HG03066 (cell line): ENCODE data around the gene PCARE.
A peak's percentile ranks its signal among the peaks of the same experiment; 100 is the strongest.
"Not testable (repeated sequence)": the region's sequence is repeated elsewhere in the genome, so short reads cannot be mapped to it uniquely, and the experiment has no call there.

Source experiments
- ATAC-seq: cut with Tn5 transposase; IDR thresholded peaks from one replicate; pipeline ENCODE4 v1.9.1; 2021; ENCODE audit warnings: low read depth; ENCODE audit not compliant: unreplicated experiment

PCARE gene

DNA sequence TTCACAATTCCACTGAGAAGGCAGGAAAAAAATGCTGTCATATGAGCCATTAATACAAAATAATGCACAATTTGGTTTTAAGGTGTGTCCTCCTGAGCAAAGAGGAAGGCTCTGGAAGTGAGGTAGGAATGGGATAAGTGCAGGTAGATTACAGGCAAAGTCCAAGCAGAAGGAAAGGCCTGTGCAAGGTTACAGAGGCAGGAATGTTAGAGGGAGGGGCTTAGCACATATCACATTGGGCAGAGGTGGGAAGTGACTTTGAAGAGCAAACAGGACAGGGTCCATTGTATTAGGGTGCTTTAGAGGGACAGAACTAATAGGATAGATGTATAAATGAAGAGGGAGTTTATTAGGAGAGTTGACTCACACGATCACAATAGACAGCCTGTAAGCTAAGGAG is 26.2 kb upstream of the PCARE start:
- ATAC-seq = no peak

GRCh38 chr2:29097569-29097968 is 23.2 kb upstream of the PCARE start:
- ATAC-seq = no peak

- no peak for ATAC-seq
Measured at GRCh38 chr2:29096969-29097368, 22.6 kb upstream of the PCARE start.

GRCh38 chr2:29090311-29090710 is 16.0 kb upstream of the PCARE start:
- ATAC-seq = not testable (repeated sequence)

- ATAC-seq = no peak
Measured at GRCh38 chr2:29084554-29084953, 10.2 kb upstream of the PCARE start.

DNA sequence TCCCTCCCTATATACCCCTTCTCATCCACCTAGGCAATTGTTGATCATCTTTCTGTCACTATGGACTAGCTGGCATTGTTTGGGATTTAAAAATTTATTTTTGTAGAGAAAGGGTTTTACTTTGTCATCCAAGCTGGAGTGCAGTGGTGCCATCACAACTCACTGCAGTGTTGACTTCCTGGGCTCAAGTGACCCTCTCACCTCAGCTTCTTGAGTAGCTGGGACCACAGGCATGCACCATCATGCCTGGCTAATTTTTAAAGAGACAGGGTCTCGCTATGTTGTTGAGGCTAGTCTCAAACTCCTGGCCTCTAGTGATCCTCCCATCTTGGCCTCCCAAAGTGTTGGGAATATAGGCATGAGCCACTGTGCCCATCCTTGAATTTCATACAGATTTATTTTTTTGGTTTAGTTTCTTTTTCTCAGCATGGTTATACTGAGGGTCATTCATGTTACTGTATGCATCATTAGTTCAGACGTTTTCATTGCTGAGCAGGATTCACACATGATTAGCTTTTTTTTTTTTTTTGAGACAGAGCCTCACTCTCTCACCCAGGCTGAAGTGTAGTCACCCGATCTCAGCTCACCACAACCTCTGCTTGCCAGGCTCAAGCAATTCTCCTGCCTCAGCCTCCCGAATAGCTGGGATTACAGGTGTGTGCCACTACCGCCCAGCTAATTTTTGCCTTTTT is 8.6 kb upstream of the PCARE start:
- peak; percentile 72 for ATAC-seq

DNA sequence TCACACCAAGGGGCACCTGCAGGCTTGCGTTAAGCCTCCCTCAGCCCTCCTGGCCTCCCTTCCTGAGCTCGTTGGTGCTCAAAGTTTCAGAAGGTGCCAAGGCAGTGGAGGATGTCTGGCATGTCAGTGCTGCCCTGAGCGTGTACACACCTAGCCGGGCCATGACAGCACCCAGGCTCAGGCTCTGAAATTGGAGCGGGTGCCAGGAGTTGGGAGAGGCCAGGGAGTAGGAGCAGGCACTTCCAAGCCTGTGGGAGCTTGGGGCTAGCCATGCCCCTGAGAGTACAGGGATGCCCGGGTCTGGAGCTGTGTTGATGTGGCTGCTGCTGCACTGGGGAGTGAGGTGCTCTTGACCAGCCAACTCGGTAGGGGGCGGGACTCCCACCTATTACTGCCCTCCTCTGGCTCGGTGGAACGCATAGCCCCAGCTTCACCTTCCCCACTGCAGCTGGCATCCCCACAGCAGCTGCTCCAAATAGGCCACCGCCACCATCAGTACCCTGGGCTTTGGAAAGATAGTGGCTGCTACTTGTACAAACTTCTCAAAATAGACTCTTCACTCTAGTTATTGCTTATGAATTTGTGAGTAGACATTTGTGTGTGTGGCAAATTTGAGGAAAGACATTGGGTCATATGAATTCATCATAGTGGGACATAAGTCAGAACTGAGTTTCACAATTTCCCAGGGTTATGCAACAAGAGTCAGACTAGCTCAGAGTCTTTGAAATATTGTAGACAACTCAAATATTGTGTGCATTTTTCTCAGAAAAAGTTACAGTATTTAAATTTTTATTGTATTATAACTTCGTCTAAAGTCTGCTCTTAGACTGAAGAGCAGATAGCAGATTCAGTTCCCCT is 6.8 kb upstream of the PCARE start:
- ATAC-seq = no peak

- ATAC-seq = no peak
Measured at GRCh38 chr2:29079887-29080286, 5.6 kb upstream of the PCARE start.

GRCh38 chr2:29075894-29076705 is 1.8 kb upstream of the PCARE start:
- no peak for ATAC-seq

DNA sequence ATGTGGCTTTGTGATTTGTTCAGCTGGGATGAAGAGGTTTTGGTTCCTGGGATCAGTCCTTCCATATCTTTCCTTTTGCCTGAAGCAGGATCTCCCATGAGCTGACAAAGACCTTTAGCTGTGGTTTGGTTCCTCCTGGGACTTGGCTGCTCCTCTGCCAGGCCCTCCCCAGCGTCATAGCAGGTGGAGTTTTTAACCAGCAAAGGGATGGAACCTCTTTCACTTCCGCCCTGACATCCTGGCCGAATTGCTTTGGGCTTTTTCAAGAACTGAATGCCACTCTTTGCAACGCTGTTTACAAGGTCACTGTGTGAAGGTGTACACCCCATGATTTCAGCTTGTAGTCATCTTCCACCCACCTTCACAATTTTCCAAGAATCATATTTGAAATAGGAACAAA is 390 bp downstream of the PCARE start:
- no peak for ATAC-seq

DNA sequence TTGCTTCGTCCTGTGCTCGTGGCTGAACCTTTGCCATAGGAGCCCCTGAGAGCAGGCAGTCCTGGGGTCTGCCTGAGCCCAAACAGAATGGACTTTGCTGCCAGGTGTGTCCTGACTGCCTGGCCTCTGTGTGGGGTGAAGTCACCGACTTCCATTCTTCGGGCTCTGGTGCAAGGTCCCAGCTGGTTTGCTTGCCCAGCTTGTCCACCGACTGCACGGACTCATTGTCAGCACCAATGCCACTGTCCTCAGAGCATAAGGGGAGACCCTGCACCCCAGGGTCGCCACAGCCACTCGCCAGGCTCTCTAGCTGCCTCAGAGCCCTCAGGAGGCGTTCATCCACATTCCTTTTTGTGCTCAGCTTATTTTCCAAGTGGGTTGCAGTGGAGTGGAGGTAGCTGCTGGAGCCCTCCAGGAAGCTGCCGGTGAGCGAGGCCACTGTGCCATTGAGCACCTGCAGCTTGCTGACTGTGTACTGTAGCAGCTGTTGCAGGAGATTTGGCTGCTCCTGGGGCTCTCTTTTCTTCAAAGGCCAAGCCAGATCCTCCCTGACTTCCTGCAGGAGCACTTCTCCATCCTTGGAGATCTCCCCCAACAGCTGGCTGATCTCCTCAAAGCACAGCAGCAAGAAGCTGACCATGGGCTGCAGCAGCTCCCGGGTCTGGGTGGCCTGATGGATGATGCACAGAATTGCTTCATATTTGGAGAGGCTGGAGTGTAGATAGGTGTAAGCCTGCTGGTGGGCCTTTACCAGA is 1.2 kb downstream of the PCARE start:
- no peak for ATAC-seq

GRCh38 chr2:29072251-29072650 is 2.1 kb downstream of the PCARE start:
- ATAC-seq = no peak

GRCh38 chr2:29071032-29071975 is 3.0 kb downstream of the PCARE start:
- no peak for ATAC-seq

DNA sequence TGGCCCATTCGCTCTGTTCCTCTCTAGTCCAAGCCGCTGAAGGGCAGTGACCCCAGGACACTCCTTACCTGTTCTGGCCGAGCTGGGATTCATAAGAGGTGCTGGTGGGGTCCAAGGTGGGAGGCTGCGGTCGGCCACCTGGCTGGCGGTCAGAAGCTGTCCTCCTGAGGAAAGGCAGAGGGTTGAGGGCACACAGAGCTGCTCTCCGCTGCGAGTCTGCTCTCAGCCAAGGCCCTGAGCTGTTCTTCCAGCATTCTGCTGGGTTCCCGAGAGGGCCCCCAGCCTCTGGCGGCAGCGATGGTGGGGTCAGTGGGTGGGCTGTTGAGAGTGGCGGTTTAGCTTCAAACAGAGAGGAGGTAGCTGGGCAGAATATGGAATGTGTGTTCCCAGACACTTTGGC is 3.8 kb downstream of the PCARE start:
- no peak for ATAC-seq

DNA sequence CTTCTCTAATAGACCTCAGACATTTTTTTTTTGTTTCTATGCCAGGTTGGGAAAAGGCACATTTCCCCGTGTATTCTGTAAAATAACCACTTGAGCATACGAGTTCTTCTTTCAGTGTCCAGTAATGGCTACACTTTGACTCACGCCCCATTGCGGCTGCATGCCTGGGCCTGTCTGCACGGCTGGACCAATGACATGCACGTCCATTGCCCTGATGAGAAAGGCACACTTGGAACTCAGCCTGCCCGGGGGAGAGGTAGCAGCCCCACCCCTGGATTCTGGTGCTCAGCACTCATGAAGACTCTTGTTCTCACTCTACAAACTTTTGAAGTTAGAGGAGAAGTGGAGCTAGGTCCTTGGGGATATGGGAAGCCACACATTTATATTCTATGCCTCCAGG is 5.8 kb downstream of the PCARE start:
- ATAC-seq = no peak

DNA sequence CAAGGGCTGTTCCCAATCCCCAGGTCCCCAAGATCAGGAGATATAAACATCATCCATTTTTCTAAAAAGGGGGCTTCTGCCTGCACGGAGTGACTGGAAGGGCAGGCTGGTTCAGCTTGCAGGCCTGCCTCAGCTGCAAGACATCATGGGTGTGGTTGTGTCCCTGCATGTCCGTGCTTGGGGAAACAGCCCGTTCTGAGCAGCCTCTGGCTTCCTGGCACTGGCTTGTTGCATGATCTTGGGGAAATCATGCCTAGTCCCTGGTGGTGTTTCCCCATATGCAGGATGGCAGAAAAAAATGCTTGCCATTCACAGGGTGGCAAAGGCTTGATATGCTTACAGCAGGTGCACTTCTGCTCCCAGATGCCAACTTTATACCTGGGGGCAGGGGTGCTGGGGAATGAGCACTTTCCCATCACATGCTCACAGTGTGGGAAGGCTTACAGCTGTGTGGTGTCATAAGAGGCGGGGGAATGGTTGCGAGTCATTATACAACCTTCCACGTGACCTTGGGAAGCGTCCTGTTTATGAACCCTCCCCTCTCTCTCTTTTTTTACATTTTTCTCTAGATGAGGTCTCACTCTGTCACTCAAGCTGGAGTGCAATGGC is 7.2 kb downstream of the PCARE start:
- no peak for ATAC-seq

- ATAC-seq = no peak
Measured at GRCh38 chr2:29066271-29066860, 8.0 kb downstream of the PCARE start.

- no peak for ATAC-seq
Measured at GRCh38 chr2:29065068-29065811, 9.1 kb downstream of the PCARE start.
